Activated CD4-positive, alpha-beta T cell treated with anti-CD3 and anti-CD28 coated beads for 1 hour (primary cell): ENCODE measurements around the gene BAG5.
"Not testable (repeated sequence)": the region's sequence is repeated elsewhere in the genome, so short reads cannot be mapped to it uniquely, and the experiment has no call there.

Experiments used
- DNase-seq: peaks from one replicate; pipeline ENCODE4 v3.0.0-alpha.2; 2020

Gene BAG5

DNA sequence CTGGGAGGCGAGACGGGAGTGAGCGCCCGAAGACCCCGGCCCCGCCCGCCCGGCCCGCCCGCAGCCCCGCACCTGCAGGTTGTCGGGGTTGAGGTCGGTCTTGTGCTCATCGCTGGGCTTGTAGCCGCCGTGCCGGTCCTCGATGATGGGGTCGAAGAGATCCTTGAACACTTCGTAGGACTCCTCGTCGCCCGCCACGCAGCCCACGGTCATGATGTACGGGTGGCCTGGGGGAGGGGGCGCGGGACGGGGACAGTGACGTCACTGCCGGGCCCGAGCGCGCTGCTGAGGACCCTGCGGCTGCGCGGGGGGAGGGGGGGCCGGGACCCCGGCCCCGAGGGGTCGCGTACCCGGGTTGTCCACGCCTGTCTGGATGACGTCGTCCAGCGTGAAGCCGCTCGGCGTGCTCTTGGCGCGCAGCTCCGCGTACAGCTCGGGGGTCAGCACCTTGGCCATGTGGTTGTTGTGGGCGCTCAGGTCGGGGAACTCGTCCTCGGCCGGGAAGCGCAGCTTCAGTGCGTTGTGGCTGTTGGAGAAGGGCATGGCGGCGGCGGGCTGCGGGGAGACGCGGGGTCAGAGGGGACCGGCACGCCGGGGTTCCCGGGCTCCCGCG lies 40.4 kb downstream of the BAG5 start:
- no peak for DNase-seq

- DNase-seq = no peak
These were observed 41.0 kb downstream of the BAG5 start for GRCh38 chr14:103521438-103521950.

GRCh38 chr14:103520657-103521437 lies 41.6 kb downstream of the BAG5 start:
- DNase-seq = peak; percentile 56

GRCh38 chr14:103520269-103520656 lies 42.2 kb downstream of the BAG5 start:
- no peak for DNase-seq

GRCh38 chr14:103519837-103520212 lies 42.6 kb downstream of the BAG5 start:
- no peak for DNase-seq

DNA sequence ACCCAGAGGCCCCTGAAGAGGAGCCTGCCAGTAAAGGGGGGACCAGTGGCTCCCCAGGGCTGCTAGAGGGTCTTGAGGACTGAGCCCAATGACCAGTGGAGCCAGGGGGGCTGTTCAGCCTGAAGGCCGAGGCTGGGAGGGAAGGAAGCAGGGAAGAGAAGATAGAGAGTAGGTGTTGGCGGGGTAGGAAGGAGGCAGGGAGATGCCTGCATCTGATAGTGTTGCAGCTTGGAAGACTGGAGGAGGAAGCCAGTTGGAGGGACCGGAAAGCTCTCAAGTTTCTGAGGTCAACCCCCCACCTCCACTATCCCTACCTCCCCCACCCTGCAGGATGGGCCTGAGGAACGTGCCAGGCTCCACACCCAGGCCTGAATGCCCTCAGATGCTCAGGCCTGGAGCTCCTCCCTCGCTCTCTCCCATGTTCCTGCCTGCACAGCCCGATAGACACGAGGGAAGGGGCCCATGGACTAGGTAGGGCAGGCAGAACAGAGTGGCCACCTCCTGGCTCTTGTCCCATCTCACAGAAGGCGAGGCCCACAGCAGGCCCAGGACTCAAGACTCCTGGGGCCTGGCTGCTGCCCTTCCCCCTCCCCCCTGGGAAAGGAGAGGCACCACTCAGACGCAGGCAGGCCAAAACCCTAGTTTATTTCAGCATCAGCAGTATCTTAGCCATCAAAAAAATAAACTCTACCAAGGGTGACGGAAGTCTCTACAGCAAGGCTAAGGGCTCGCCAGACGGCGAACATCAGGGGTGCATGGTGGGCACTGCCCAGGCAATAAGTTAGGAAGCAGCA lies 43.2 kb downstream of the BAG5 start:
- no peak for DNase-seq

DNA sequence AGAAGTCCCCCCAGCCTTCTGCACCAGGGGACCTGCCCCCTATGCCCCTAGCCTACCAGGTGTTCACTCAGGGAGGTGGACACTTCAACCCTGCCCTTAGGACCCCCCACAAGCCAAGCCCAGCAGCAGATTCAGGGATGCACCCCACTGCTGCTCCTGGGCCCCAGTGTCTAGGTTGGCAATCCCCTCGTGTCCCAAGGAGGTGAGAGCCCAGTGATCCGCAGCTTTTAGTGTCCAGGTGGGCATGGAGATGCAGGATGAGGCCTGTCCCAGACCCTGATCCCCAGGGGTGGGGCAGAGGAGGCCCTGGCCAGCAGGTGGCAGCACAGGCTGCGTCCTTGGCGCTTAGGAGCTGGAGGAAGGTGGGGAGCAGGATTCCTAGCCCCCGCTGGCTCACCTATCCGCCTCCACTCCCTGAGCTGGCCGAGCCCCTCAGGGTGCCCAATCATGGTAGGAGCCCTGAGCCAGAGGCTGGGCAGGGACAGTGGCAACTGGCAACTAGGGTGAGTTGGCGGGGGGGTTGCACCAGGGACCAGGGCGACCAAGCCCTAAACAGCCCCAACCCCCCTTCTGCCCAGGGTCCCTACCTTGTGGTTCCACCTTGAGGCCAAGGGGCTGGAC lies 43.9 kb downstream of the BAG5 start:
- DNase-seq = peak; percentile 46

GRCh38 chr14:103517721-103518421 lies 44.6 kb downstream of the BAG5 start:
- DNase-seq = no peak

DNA sequence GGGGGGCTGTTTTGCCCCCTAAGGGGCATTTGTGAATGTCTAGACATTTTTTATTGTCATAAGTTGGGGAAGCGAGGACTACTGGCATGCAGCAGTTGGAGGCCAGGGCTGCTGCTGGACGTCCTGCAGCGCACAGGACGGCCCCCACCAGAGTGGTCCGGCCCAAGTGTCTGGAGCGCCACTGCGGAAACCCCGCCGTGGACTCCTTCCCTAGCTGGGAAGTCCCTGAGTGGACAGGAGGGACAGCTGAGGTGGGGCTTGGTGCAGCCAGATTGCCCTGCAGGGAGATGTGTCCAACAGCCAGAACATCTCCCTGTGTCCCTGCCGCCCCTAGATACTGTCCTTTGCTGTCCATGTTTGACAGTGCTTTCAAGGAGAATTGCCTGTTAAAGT lies 45.3 kb downstream of the BAG5 start:
- DNase-seq = no peak

- DNase-seq = no peak
These were observed 45.9 kb downstream of the BAG5 start for GRCh38 chr14:103516426-103517173.

DNA sequence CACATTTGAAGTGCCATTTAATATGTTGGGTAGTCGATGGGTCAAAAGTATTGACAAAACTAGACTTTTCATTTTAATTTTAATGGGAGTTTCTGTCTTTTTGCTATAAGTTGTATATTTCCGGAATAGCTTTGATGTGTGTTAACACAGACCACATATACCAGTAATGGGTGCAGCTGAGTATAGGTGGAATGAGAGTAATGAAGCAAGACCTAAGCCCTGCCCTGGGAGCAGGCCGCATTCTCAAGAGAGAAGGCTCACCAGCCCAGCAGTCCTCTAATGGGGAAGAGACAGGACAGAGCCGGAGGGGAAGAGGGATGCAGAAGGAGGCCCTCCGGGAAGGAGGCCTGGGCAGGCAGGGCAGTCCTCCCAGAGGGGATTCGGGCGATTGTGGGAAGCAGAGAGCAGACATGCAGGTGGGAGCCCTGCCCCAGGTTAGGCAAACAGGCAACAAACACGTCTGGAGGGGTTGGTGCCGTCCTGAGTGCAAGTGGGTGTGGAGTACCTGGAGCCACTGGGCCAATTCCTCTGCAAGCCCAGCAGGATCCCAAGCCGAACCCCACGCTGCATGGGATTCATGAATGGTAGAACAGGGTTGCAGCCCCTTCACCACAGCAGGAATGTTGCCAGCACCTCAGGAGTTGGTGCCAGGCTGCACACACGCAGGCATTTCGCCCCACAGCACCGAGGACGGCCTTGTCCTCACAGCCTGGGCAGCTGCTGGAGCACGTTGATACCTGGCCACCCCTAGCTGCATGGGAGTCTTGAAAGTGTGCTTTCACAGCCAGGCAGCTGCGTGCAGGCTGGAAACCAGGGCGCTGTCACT lies 47.6 kb downstream of the BAG5 start:
- no peak for DNase-seq

GRCh38 chr14:103512701-103513611 lies 49.5 kb downstream of the BAG5 start:
- no peak for DNase-seq

- not testable (repeated sequence) for DNase-seq
These were observed 50.3 kb downstream of the BAG5 start for GRCh38 chr14:103512180-103512579.

- DNase-seq = no peak
These were observed 51.4 kb downstream of the BAG5 start for GRCh38 chr14:103510724-103511693.

DNA sequence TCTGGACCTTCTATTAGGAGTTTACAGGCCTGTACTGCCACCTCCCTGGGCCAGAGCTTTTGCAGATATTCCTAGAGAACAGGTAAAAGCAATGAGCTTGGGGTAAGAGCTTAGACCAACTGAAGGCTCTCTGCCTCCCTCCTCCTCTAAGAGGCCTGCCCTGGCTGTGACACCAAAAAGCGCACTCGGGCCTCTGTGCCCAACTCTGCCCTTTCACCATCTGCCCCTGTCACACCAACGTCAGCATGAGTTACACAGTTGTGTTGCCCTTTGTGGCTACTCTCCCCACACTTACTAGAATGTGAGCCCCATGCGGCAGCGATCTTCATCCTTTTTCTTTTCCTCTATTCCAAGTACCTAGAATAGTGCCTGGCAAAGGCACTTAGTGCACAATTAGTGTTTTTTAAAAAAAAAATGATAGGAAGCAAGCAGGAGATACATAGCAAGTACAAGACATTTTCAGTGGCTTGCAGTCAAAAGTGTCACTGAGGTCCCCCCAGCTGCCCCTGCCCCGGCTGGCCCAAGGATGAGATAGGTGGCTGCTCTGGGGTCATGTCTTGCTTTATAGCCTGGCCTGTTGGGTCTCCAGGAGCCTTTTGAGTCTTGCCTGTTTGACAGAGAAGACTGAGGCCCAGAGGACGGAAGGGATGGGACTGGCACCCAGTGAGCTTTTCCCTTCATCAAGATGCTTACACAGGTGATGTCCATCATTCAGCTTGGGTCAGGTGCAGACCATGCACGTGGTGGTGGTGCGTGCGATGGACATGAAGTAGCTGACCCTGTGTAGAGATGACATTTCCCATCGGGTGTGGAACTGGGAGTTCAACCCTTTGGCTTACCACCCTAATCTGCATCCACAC lies 52.4 kb downstream of the BAG5 start:
- no peak for DNase-seq

DNA sequence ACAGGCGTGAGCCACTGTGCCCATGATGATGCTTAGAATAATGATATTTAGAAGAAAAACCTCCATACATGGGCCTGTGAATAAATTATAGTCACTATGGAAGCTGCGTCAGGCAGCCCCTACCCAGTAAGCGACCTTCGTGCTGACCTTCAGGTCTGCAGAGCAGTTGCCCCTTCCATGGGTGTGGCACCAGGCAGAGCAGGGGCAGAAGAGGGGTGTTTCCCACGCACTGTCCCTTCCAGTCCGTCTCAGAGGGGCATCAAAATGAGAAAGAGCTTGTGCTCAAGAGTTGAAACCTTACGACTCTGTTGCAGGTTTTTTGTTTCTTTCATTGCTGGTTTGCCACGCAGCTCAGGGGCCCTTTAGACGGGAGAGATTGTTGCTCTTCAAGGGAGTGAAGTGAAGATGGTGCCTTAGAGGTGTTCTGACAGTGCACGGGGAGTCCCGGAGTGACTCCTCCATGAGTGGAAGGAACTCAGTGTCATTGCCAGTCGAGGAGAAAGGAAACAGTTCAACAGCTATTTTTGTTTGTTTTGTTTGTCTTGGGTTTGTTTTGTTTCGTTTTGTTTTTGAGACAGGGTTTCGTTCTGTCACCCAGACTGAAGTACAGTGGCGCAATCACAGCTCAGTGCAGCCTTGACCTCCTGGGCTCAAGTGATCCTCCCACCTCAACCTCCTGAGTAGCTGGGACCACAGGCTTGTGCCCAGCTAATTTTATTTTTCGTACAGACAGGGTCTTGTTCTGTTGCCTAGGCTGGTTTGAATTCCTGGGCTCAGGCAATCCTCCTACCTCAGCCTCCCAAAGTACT lies 53.7 kb downstream of the BAG5 start:
- DNase-seq = no peak

GRCh38 chr14:103507751-103508150 lies 54.7 kb downstream of the BAG5 start:
- no peak for DNase-seq
